Measurements from ENCODE around the gene SGMS1.
"Not testable (repeated sequence)": the region's sequence is repeated elsewhere in the genome, so short reads cannot be mapped to it uniquely, and the experiment has no call there.

GRCh38 chr10:50671645-50672044 is 47.9 kb upstream of the SGMS1 start:
- not testable (repeated sequence) for TF ChIP-seq CTCF (IDR thresholded peaks at IDR 0.05; ENCODE audit: insufficient read depth, low read length, poor library complexity, severe bottlenecking); EZH2phosphoT487 (conservative IDR thresholded peaks at IDR 0.05; ENCODE audit: low read length)
